NCI-H2196 (cell line): ENCODE results near the gene ITSN2.

ENCODE experiments used
- DNase-seq: peaks from one replicate; lab custom pipeline; 2025; ENCODE audit not compliant: unreplicated experiment; lab: John Stamatoyannopoulos, UW

The ITSN2 gene

DNA sequence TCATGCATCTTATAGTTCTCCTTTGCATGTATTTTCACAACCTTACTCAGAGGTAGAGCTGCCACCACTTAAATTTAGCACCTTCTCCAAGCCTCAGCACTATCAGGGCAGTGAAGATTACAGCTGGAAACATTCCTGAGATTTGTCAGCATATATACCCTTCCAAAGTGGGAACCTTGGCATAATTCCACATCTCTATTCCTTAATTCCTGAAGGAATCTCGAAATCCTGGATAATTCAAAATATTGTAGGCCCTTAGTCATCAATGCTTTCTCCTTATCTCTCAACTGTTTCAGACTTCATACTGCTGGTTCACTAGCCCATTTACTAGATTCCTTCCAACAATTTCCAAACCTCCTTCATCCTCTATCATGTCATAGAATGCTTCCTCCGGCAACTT lies 87.4 kb downstream of the ITSN2 start:
- no peak for DNase-seq

DNA sequence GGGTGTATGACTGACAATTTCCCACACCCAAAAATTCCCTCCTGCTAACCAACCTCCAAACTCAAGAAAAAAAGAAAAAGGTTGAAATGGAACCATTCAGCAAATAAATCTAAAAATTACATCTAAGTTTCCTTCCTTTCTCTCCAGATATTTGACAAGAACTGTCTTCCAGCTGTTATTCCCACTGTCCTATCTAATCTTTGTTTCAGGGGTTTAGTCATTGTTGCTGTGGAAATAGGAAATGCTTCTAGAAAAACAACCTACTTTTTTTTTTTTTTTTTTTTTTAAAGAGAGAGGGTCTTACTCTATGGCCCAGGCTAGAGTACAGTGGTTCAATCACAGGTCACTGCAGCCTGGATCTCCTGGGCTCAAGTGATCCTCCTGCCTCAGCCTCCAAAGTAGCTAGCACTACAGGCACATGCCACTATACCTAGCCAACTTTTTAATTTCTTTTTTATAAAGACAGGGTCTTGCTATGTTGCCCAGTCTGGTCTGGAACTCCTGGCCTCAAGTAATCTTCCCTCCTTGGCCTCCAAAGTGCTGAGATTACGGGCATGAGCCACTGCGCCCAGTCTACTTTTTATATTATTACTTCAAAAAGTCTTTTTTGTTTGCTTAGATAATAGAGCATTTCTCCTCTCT lies 88.1 kb downstream of the ITSN2 start:
- no peak for DNase-seq

DNA sequence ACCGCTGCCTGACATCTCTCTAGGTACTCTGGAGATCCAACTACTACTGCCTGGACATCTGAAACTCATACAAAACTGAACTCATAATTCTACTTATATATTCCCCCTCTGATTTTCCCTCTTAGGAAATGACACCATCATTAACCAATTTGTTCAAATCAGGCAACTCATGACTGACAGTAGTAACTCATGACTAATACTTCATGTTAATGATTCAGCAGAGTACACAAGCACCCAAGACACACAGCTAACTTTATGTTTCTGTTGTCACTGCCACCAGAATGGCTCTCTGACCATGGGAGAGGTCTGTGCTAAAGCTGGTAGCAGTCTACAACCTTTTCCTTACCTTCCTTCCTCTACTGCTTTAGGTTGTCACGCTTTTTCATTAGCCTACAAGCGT lies 91.1 kb downstream of the ITSN2 start:
- no peak for DNase-seq

DNA sequence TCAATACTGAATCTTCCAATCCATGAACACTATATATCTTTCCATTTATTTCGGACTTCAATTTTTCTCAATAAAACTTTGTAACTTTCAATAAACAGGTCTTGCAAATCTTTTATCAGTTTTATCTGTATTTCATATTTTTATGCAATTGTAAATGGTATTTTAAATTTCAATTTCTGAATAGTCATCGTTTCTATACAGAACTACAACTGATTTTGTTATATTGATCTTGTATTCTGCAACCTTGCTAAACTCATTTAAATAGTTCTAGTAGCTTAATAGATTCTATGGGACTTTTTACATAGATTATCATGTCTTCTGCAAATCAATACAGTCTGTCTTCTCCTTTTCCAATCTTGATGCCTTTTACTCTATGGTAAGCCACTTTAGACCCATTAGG lies 95.1 kb downstream of the ITSN2 start:
- no peak for DNase-seq

DNA sequence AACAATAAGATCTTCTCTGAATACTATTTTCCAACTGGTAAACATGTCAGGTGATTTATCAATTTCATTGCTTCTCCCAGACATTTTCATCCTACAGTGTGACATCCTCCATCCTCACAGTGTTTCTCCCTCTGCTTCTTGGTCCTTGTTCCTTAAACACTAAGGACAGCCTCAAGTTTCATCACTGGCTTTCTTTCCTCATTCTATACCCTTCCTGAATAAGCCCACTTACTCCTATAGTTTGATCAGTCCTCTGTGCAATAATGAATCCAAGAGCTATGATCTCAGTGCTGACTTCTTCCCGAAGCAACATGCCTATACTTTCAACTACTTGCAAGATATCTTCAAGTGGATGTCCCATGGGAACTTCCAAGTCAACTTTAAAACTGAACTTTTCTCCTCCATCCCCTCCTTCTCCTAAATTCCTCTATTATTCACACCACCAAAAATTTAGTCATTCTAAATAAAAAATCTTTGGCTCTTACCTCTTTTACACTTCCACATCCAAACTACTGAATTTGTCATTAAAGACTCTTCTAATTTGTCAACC lies 97.8 kb downstream of the ITSN2 start:
- DNase-seq, result no peak

DNA sequence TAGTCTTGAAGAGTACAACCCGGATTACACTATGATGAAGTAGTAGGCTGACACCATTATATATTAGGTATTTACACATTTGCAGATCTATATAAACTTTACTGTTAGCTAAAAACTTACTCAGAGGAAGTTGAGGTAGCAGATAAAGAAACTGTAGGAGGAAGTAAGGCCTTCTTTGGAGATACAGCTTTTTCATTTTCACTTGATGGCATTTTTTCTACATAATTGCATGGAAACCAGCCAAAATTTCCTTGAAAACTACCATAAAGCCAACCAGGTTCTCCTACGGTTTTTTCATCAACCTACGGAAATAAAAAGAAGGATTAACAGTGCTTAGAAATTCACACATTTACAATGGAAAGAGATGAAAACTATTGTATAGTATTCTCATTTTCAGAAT lies 98.9 kb downstream of the ITSN2 start:
- DNase-seq, result no peak

DNA sequence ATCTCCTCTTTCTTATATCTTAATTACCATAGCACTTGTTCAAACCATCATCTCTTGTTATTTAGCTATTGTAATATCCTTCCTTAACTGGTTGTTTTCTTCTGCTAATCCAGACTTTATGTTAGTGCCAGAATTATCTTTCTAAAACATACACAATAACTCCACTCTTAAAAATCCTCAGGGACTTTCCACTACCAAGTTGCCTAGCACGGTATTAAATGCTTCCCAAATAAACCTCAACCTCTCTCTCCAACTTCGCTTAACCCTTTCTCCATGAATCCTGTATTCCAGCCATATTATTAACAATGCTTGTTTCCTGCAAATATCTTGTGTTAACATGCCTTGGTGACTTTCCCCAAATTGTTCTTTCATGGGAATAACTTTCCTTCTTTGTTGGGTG lies 101.0 kb downstream of the ITSN2 start:
- DNase-seq, result no peak

DNA sequence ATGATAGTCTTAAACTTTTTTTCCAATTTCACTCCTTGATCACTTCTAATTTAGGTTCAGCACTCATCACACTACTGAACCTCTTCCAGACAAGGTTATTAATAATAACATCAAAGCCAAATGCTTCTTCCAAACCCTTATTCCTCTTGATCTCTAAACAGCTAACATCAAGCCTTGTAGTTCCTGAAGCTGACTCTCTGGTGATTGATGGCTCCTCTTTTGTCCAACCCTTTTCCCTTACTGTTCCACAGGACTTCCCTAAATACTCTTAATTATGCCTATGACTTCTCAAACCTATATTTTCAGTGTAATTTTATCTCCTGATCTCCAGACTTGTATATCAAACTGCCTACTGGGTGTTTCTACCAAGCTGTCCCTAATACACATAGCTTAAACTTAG lies 101.6 kb downstream of the ITSN2 start:
- DNase-seq, result no peak

DNA sequence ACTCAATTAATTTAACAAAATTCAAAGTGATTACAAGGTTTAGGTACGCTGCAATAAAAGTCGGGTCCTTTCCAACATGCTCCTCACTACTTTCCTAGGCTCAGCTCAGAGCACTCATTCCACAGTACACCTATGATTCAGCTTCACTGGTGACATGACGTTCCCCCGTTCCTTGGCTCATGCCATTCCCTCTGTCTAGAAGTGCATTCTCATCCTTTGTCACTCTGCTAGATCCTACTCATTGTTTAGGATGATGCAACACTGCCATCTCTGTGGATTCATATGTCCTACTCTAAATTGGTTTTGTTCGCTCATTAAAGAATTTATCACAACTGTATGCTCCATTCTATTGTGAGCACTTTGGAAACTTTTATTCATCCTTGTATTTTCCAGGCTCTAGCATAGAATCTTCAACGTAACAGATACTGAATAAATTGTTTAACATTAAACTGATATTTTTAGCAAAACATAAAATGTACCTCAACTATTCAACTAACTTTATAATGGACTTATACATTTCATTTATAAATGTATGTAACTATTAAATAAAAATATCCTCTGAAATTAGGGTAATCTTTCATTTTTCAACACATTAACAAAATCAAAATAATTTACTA lies 106.9 kb downstream of the ITSN2 start:
- DNase-seq, result no peak

DNA sequence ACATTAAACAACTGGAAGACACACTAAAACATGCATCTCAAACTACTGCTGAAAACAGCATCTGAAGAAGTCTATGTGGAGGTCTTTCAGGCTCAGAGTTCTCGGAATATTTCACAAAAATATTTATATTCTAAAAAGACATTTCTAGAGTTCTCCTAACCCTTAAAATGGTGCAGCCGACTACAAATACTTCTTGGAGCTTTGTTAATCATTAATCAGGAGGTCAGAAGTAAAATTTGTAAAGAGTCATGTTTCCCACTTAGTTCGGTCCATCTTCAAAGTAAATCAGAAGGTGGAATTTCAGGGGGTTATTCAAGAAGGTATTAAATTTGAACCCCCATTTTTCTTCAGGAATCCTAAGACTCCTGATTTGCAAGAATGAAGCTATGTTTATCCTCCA lies 112.7 kb downstream of the ITSN2 start:
- no peak for DNase-seq

DNA sequence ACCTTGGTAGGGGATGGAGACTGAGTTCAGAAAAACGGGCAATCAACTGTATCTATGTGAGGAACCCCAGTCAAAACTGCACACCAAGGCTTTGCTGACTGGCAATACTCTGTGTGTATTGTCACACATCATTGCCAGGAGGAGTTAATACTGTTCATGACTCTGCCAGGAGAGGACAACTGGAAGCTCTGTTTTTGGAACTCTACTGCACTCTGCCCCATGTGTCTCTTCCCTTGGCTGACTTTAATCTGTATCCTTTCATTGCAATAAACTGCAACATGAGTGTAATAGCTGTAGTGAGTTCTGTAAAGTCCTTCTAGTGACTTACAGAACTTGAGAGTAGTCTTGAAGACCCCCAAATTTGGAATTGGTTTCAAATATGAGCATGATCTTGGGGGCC lies 113.2 kb downstream of the ITSN2 start:
- DNase-seq, result no peak

DNA sequence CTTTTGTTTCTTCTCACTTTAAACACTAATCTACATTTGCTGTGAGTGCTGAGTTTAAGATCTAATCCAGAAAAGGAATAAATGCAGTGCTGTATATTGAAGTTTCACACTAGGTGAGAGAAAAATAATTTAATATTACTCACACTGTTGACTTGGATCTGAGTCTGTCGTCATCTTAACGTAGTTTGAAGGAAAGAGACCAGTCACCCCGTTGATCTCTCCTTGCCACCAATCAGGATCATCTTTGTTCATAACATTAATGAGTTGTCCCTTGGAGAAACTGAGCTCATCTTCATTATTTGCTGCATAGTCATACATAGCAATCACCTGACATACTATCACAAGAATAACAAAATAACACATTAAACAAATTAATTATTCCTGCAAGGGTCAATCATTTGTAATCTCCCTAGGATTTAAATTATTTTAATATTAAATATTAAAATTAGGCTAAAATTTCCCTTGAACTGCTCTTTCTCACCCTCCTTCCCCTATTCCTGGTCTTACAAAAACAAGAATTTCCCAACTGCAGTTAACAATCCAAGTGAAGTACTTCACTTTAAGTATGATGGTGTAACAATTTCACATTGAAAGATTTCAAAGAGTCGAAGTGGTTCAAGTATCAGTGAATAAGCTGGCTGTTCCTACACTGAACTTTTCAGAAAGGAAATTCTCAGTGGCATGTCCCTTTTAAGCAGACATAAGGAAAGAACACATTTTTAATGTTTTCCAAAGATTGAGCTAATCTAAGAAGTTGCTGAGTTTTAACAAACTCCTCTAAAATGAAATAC lies 114.2 kb downstream of the ITSN2 start:
- no peak for DNase-seq

DNA sequence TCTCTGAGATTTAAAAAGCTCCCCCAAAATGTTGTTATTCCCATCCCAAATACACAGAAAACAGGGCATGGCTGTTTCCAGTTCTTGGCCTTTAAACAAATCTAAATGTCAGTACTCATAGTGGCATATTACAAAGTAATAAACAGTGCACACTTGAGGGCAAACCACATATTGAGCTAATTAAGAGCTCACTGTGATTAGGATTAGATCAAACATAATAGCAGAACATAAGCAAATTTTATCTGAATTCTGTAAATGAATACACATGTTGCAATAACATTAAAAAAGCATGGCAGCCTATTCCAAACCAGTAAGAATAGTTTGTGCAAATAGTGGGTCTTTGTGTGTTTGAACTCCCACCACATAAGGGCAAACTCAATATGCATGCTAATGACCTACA lies 118.8 kb downstream of the ITSN2 start:
- DNase-seq, result no peak

DNA sequence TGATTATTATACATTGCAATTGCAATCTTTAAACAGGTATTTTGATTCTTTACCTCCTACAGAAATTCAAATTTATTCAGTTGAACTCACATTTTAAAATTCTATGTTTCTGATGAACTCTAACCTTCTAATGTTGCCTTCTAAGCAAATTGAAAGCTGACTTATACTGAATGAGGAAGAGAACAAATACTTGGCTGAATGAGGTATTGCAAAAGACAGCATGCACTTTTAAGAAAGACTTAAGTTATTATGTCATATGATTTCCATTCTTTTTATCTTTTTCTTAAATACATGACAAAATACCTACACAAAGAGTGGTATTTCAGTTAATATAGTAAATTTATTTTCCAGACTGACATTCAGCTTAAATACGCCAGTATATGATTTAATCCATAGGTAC lies 120.8 kb downstream of the ITSN2 start:
- DNase-seq, result no peak

DNA sequence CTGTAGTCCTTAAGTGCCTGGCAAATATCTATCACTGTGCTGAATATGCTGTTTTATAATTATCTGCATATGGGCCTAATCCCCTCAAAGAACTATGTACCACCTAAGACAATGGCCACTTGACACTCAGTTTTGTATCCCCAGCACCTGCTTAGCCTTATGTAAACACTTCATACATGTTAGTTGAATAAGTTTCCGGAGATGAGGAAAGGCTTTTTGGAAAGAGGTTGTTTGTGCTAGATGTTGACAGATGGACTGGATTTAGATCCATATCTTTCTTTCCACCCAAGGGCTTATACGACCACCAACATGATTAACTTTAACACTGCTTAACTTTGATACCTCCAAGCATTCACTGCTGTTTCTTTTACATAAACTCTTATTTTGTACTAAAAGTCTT lies 122.2 kb downstream of the ITSN2 start:
- DNase-seq, result peak; percentile 41

DNA sequence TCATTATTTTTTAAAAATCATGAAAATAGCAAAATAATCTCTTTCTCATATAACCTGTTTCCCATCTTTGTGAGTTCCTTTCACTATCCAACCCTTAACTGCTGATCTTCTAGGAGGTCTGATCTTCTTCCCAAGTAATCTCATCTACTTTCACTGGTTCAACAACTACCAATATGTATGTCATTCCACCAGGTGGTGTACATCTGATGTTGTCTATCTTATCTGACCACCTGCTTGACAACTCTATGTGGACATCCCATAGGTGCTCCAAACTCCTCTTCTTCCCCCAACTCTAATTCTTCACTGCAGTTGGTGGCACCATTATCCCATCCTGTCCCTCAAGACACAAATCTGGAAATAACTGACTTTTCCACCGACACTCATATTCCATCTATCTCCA lies 123.0 kb downstream of the ITSN2 start:
- no peak for DNase-seq

DNA sequence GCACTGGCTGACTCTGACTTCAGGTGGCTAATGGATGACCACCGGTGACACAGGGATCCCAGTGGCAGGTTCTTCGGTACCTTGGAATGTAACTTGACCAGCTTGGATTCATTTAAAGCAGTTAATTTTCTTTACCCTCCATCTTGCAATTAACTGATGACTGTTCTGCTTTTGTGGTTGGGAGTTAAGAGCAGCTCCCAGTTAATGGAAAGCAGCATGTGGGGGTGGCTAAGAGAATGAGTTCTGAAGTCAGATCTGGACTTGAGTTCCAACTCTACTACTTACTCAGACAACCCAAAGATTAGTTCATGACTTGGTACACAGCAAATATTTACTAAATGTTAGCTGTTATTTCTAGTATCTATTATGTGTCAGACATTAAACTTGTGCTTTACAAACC lies 127.0 kb downstream of the ITSN2 start:
- DNase-seq, result no peak

DNA sequence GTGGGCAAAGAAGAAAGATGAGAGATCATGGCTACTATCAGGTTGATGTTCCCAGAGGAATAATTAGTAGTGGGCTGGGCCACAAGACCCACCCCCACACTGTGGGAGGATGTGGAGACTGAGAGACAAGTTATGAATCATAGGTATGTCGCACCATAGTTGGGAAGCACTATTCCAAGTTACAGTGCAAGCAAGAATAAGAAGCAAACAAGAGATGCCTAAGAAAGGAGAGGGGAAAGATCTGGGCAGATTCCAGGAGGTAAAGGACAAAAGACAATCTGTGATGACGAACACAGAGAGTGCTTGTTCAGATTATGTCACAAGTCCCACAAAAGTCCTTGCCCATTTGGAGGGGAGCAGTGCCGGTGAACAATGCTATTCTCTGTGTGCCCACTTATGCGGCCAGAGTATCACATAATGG lies 128.9 kb downstream of the ITSN2 start:
- no peak for DNase-seq

DNA sequence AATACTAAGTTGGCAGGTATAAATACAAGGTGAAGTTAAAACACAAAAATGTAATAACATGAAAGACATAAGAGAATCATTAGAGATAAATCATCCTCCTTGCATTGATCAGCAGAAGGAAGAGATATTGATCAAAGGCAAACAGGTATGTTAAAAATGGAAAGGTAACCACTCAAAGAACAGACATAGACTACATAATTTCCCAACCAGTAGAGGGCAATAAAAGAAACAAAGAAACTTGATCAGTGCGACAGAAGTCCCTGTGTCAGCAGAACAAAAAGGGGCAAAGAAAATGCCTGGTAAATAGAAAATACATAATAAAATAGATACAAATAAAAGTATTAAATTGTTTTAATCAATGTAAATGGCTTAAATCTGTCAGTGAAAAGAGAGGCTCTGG lies 131.9 kb downstream of the ITSN2 start:
- peak; percentile 5 for DNase-seq

DNA sequence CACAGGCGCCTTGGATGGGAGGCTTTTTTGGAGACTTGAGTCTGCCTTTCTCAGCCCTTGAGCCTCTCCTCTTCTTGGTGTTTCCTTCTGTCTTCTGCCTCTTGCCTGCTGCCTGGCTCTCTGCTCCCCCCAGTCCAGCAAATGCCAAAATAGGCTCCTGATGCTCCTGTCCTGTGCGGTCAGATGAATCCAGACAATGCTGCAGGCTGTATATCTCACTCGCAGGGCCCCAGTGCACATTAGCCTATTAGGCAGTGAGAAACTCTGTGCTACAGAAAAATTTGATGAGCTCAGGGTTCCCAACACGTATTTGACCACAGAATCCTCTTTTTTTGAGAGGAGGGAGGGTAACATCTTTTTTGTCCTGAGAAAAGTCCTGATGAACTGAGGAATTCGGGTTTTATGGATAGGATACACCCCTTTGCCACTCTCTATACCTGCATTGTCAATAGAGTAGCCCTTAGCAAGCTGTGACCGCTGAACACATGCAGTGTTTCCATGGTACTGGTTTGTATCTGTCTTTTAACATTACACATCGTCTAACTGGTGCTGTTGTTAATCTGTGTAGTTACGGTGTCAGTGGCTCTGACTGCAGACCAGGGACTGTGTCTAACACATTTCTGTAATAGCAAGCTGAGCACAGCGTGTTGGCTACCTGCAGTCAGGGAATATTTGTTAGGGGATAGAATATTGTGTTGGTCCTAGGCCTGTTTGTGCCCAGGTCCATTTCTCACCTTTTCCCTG lies 134.7 kb downstream of the ITSN2 start:
- DNase-seq, result no peak

DNA sequence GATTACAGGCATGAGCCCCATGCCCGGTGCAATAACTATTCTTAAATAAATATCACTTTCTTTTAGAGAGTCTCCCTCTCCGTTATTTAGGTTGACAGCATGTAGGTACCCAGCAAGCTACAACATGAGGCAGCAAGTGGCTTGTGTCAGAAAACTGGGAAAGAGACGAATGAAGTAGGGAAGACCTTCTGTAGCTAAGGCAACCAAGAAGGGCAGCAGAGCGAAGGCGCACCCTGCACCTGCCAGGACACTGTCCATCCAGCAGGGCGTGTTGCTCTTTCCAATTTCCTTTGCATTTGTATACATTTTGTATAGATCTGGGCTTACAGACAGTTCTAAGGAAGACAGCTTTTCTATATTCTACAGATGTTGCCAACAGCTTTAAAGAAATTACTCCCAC lies 137.4 kb downstream of the ITSN2 start:
- DNase-seq, result no peak
